Measurements from ENCODE around the gene SPINK14. TPM values are rescaled to one million over a fixed set of nuclear protein-coding genes. Genes with fewer than 3 reads are reported as not detected.

Gene SPINK14
- total and polyA plus RNA-seq, 2 donors (not counting 3 experiments of a cell fraction or from before 2014, with no cell fraction given), result not detected

- Histone ChIP-seq H4K20me1 (replicated peaks; ENCODE audit: control insufficient read depth, extremely low read depth, insufficient read depth, low read length) (no peaks in the 10 kb centered on the region), H3K9me3 (replicated peaks; ENCODE audit: control insufficient read depth, insufficient read depth, low read length) (no peaks in the 10 kb centered on the region), H3K4me2 (ENCODE audit: insufficient read depth, low read length) (no peak overlapping the region), H3K4me3 (replicated peaks in 1 of 3; ENCODE audit: insufficient read depth in 1 of 3, low read depth in 1 of 3, low read length in 3 of 3) (no peak overlapping the region), H3K9me1 (replicated peaks; ENCODE audit: control insufficient read depth, extremely low read depth, insufficient read depth, low read length) (no peaks in the 10 kb centered on the region), H3K27me3 (ENCODE audit: control insufficient read depth in 2 of 2, insufficient read depth in 2 of 2, low read length in 2 of 2) (no peaks in the 10 kb centered on the region), H3K36me3 (ENCODE audit: control insufficient read depth in 2 of 2, extremely low read depth in 1 of 2, insufficient read depth in 2 of 2, low read length in 2 of 2) (no peaks in the 10 kb centered on the region), H3K27ac (ENCODE audit: insufficient read depth, low read depth, low read length) (no peak overlapping the region), H3K79me2 (ENCODE audit: control insufficient read depth, insufficient read depth, low read length) (no peaks in the 10 kb centered on the region), H3K9ac (replicated peaks; ENCODE audit: extremely low read depth, insufficient read depth, low read length) (no peak overlapping the region), H3K4me1 (ENCODE audit: control insufficient read depth, extremely low read depth, insufficient read depth, low read length) (peaks cover 15% of the 10 kb centered on the region), H2AFZ (ENCODE audit: low read depth, low read length) (no peak overlapping the region)
- BruUV-seq (replicated peaks), result no TSS peak
- intact Hi-C loops (cut with micrococcal nuclease) (no loop called here), dilution Hi-C loops (cut with MboI; ENCODE audit: extremely low pct_ligation_motif_present, low sequenced_read_pairs) (no loop called here)
- ChIA-PET POLR2A (no interaction called here), CTCF (interaction anchor here (1.0 kb wide), 1 partner anchor 247 kb away, joined by 3 read pairs; no protein-coding TSS in a partner anchor)
- FAIRE-seq (no peak), DNase-seq (ENCODE audit: low read depth, low spot score) (no peak)
- TF ChIP-seq POLR2AphosphoS5 (IDR thresholded peaks at IDR 0.05; ENCODE audit: insufficient read depth, low read depth, low read length), result no peak
- no peak for TF ChIP-seq CTCF (IDR thresholded peaks at IDR 0.05; ENCODE audit: extremely low read depth in 1 of 2, insufficient read depth in 1 of 2, low read depth in 1 of 2, low read length in 2 of 2)
- TF ChIP-seq EZH2 (IDR thresholded peaks at IDR 0.05; ENCODE audit: borderline replicate concordance, low read depth, low read length, severe bottlenecking), result no peak
- TF ChIP-seq POLR2A (IDR thresholded peaks at IDR 0.05; ENCODE audit: low read depth, low read length), result no peak
- no peak for TF ChIP-seq MYC (IDR thresholded peaks at IDR 0.05; ENCODE audit: low read depth, low read length)
- no peak for TF ChIP-seq GATA2 (IDR thresholded peaks at IDR 0.05; ENCODE audit: insufficient read depth, insufficient read length, low read depth, low read length)
- TF ChIP-seq JUN (IDR thresholded peaks at IDR 0.05; ENCODE audit: borderline replicate concordance, insufficient read depth, insufficient read length, low read depth), result no peak
- TF ChIP-seq MAX (IDR thresholded peaks at IDR 0.05; ENCODE audit: insufficient read depth, insufficient read length), result no peak
- no peak for TF ChIP-seq FOS (IDR thresholded peaks at IDR 0.05; ENCODE audit: borderline replicate concordance, insufficient read depth, low read length)
Measured at GRCh38 chr5:148140846-148141245, 27.5 kb upstream of the SPINK14 start.
